HepG2 (cell line): ENCODE results near the gene RPS23. TPM values are rescaled to one million over a fixed set of nuclear protein-coding genes. Genes with fewer than 3 reads are reported as not detected.

ENCODE experiments used
- ATAC-seq: fragments of 200-7000 bp; cut with Tn5 transposase; 3 replicates; pipeline ENCODE4 v1.9.1; 2020; ENCODE audit warnings: mild to moderate bottlenecking, moderate library complexity
- BruUV-seq: library from RNA; stranded (reverse); fragments of 400-500 nt; replicated peaks from 2 replicates; lab custom pipeline; 2021; lab: Mats Ljungman, UMichigan
- CTCF ChIA-PET: fragments of 300-600 bp; formaldehyde crosslinking; extraction: SDS; loops from one replicate; lab custom pipeline; 2021; ENCODE audit warnings: low total read pairs, inconsistent platforms, low intra/inter-chr PET ratio; lab: Yijun Ruan, JAX
- POLR2A ChIA-PET: fragments of 350-600 bp; sonication (Branson Sonifier 250); formaldehyde crosslinking; loops from one replicate; lab custom pipeline; 2020; ENCODE audit warnings: antibody characterized with exemption, inconsistent platforms; lab: Yijun Ruan, JAX
- DNase-seq: peaks from one replicate; pipeline ENCODE4 v3.0.0-alpha.2; 2015; ENCODE audit warnings: low spot score
- FAIRE-seq: peaks from 3 replicates; lab custom pipeline; 2011; peaks lifted over from hg19 to GRCh38; lab: Jason Lieb, UNC
- H2AFZ ChIP-seq: one replicate; pipeline ENCODE4 v1.6.1; 2011; ENCODE audit warnings: low read length, inconsistent platforms
- H3K27ac ChIP-seq: fragments of 300-600 bp; 3 replicates; pipeline ENCODE4 v1.8.0; 2011; ENCODE audit warnings: mixed run types, mild to moderate bottlenecking, mixed read lengths, low read length, inconsistent platforms; ENCODE audit not compliant: insufficient read depth; ENCODE audit errors: extremely low read length
- H3K27me3 ChIP-seq, 2 experiments: fragments of 200-600 bp in 1 of 2; 2 replicates in 1 of 2; 3 replicates in 1 of 2; pipeline versions ENCODE4 v1.6.0 to v1.8.0; 2011; ENCODE audit warnings: low read length in 2 of 2, mild to moderate bottlenecking in 2 of 2, moderate library complexity in 2 of 2, inconsistent platforms in 1 of 2; ENCODE audit not compliant: insufficient read depth in 2 of 2, control insufficient read depth in 1 of 2
- H3K36me3 ChIP-seq, 2 experiments: fragments of 200-600 bp in 1 of 2; replicated peaks in 1 of 2; 2 replicates in 1 of 2; 3 replicates in 1 of 2; pipeline versions ENCODE4 v1.5.1 to v1.8.0; 2011; ENCODE audit warnings: low read length in 2 of 2, inconsistent platforms in 1 of 2; ENCODE audit not compliant: insufficient read depth in 2 of 2, control insufficient read depth in 1 of 2
- H3K4me1 ChIP-seq: 2 replicates; pipeline ENCODE4 v1.5.1; 2012; ENCODE audit warnings: low read length, inconsistent platforms; ENCODE audit not compliant: insufficient read depth
- H3K4me2 ChIP-seq: 2 replicates; pipeline ENCODE4 v1.6.0; 2011; ENCODE audit warnings: low read depth, low read length, inconsistent platforms
- H3K4me3 ChIP-seq, 3 experiments: fragments of 200-600 bp in 1 of 3; sonication (generic), shearing (Covaris generic) in 1 of 3; replicated peaks in 1 of 3; 2 replicates each; pipeline ENCODE4 v1.5.1; 2011 to 2016; ENCODE audit warnings: low read length in 3 of 3, inconsistent platforms in 2 of 3, low read depth in 2 of 3, mild to moderate bottlenecking in 2 of 3, control low read depth in 1 of 3, mixed read lengths in 1 of 3; ENCODE audit not compliant: insufficient read depth in 1 of 3
- H3K79me2 ChIP-seq: one replicate; pipeline ENCODE4 v1.6.1; 2011; ENCODE audit warnings: low read length, inconsistent platforms; ENCODE audit not compliant: insufficient read depth
- H3K9ac ChIP-seq: 2 replicates; pipeline ENCODE4 v1.6.0; 2011; ENCODE audit warnings: mild to moderate bottlenecking, low read depth, low read length, inconsistent platforms; ENCODE audit not compliant: insufficient read depth
- H3K9me3 ChIP-seq: 2 replicates; pipeline ENCODE4 v1.5.1; 2012; ENCODE audit warnings: mild to moderate bottlenecking, low read length
- H4K20me1 ChIP-seq: 2 replicates; pipeline ENCODE4 v1.6.0; 2011; ENCODE audit warnings: inconsistent platforms, mild to moderate bottlenecking, low read length, moderate library complexity; ENCODE audit not compliant: insufficient read depth
- ARHGAP35 ChIP-seq: sonication (generic); formaldehyde crosslinking; IDR thresholded peaks from 2 replicates; pipeline ENCODE4 v1.9.0; 2022; ENCODE audit warnings: mild to moderate bottlenecking, inconsistent platforms, moderate library complexity, missing genetic modification reagents, borderline replicate concordance
- ATF3 ChIP-seq: sonication (generic); formaldehyde crosslinking; IDR thresholded peaks from 2 replicates; pipeline ENCODE4 v1.4.0; 2020; ENCODE audit warnings: missing genetic modification reagents
- HNF1A ChIP-seq, 2 experiments: sonication (generic) in 1 of 2; formaldehyde crosslinking in 1 of 2; IDR thresholded peaks; 2 replicates each; pipeline versions ENCODE4 v1.4.0 to v1.6.1; 2016 to 2020; ENCODE audit warnings: borderline replicate concordance in 1 of 2, low read depth in 1 of 2, mild to moderate bottlenecking in 1 of 2, missing genetic modification reagents in 1 of 2
- IKZF5 ChIP-seq: IDR thresholded peaks from 2 replicates; pipeline ENCODE4 v1.6.1; 2018; ENCODE audit warnings: missing genetic modification reagents, mild to moderate bottlenecking, missing compliant biosample characterization
- KDM5A ChIP-seq: fragments of 200-600 bp; sonication (generic); IDR thresholded peaks from 2 replicates; pipeline ENCODE4 v1.7.0; 2018; ENCODE audit warnings: antibody characterized with exemption, mild to moderate bottlenecking, low read length, borderline replicate concordance
- PREB ChIP-seq: sonication (generic); formaldehyde crosslinking; IDR thresholded peaks from 2 replicates; pipeline ENCODE4 v1.4.0; 2020; ENCODE audit warnings: missing genetic modification reagents
- SMARCE1 ChIP-seq: fragments of 450-650 bp; IDR thresholded peaks from 2 replicates; pipeline ENCODE4 v1.6.1; 2017; ENCODE audit warnings: borderline replicate concordance
- THAP8 ChIP-seq: sonication (generic); formaldehyde crosslinking; IDR thresholded peaks from 2 replicates; pipeline ENCODE4 v1.5.1; 2020; ENCODE audit warnings: missing genetic modification reagents, mild to moderate bottlenecking, borderline replicate concordance
- ZBED4 ChIP-seq: sonication (generic); formaldehyde crosslinking; IDR thresholded peaks from 2 replicates; pipeline ENCODE4 v1.4.0; 2020; ENCODE audit warnings: missing genetic modification reagents, borderline replicate concordance
- WGBS: methylation state at CpG from one replicate; pipeline ENCODE4 v1.1.6; 2017; ENCODE audit warnings: low lambda C conversion rate; 5-methylcytosine and 5-hydroxymethylcytosine counted together
- in situ Hi-C: cut with HindIII; loops from 2 replicates; pipeline ENCODE4 v1.10.0; 2017; ENCODE audit warnings: low pct_unique_long_range_greater_than_20kb; ENCODE audit not compliant: extremely low pct_ligation_motif_present
- intact Hi-C: fragments of 100-400 bp; cut with micrococcal nuclease; formaldehyde crosslinking; loops from one replicate; pipeline ENCODE4 v1.10.0; 2022; ENCODE audit not compliant: unreplicated experiment
- polyA plus RNA-seq, 8 experiments: library from polyadenylated mRNA; depleted of rRNA in 3 of 8; stranded (reverse) in 7 of 8; unstranded in 1 of 8; fragments of >200 nt; fragmentation: Illumina TruSeq in 4 of 8; extraction: Trizol in 4 of 8; gene quantifications; 2 replicates each; pipeline versions ENCODE4 v1.2.1 to v1.2.3, GENCODE V29; 2011 to 2016; ENCODE audit warnings: low read depth in 4 of 8, missing spikeins in 1 of 8, mixed read lengths in 1 of 8; ENCODE audit not compliant: insufficient read depth in 1 of 8
- total RNA-seq, 5 experiments: library from RNA; depleted of rRNA; stranded (reverse); fragments of >200 nt; fragmentation: Illumina TruSeq; extraction: Trizol; gene quantifications; 2 replicates each; pipeline ENCODE4 v1.2.3, GENCODE V29; 2016; ENCODE audit warnings: low read depth in 1 of 5

The RPS23 gene
- total and polyA plus RNA-seq, 2 of the 13 experiments (the other 11 are each of a cell fraction or from before 2014, with no cell fraction given): 3,088 to 3,235 TPM

- no peaks in the 10 kb centered on the region; a peak in 1 of 5 replicates for H3K27me3 ChIP-seq
- no peaks in the 10 kb centered on the region; the same call in 1 of the 2 replicates for H3K9me3 ChIP-seq
- DNase-seq (no peak), ATAC-seq (no peak), FAIRE-seq (no peak)
- no peak for TF ChIP-seq KDM5A
- TF ChIP-seq HNF1A (IDR thresholded peaks at IDR 0.05; ENCODE audit: low read depth): no peak
- TF ChIP-seq HNF1A (CRISPR knock-in tag; IDR thresholded peaks at IDR 0.05; ENCODE audit: borderline replicate concordance): no peak
- no peak for TF ChIP-seq ATF3 (CRISPR knock-in tag)
- no peak for TF ChIP-seq THAP8
- TF ChIP-seq PREB (CRISPR knock-in tag): no peak
- no peak for TF ChIP-seq SMARCE1
- TF ChIP-seq IKZF5 (CRISPR knock-in tag): no peak
- TF ChIP-seq ZBED4 (CRISPR knock-in tag): no peak
- TF ChIP-seq ARHGAP35 (CRISPR knock-in tag): no peak
- WGBS: 61% methylated on average over 4 of the region's 4 CpGs
- no peaks in the 10 kb centered on the region for H3K36me3 ChIP-seq
- CTCF ChIA-PET: no interaction called here
- H3K27ac ChIP-seq: no peak overlapping the region
- intact Hi-C loops: no loop called here
- POLR2A ChIA-PET: no interaction called here
- H3K9ac ChIP-seq: no peak overlapping the region
- BruUV-seq: no TSS peak
- no peak overlapping the region for H3K4me2 ChIP-seq
- H3K4me3 ChIP-seq: no peak overlapping the region
- H3K79me2 ChIP-seq: no peaks in the 10 kb centered on the region
- H4K20me1 ChIP-seq: no peaks in the 10 kb centered on the region
- in situ Hi-C loops: no loop called here
- H3K4me1 ChIP-seq: peaks cover 9% of the 10 kb centered on the region; the same call in 1 of the 2 replicates
- H2AFZ ChIP-seq: no peak overlapping the region
Measured at GRCh38 chr5:82265047-82265446, 13.1 kb downstream of the RPS23 start.
